GM12892 (cell line): ENCODE results near the gene TCIRG1.

Experiments
- POLR2A ChIP-seq: IDR thresholded peaks from 2 replicates; pipeline ENCODE4 v1.6.1; 2011; ENCODE audit warnings: low read depth, low read length, control low read depth
- POLR2AphosphoS5 ChIP-seq: IDR thresholded peaks from 2 replicates; pipeline ENCODE4 v1.6.1; 2011; ENCODE audit warnings: low read depth, low read length, control low read depth
- TAF1 ChIP-seq: IDR thresholded peaks from 2 replicates; pipeline ENCODE4 v1.6.1; 2011; ENCODE audit warnings: low read depth, mild to moderate bottlenecking, control low read depth, low read length, borderline replicate concordance

DNA sequence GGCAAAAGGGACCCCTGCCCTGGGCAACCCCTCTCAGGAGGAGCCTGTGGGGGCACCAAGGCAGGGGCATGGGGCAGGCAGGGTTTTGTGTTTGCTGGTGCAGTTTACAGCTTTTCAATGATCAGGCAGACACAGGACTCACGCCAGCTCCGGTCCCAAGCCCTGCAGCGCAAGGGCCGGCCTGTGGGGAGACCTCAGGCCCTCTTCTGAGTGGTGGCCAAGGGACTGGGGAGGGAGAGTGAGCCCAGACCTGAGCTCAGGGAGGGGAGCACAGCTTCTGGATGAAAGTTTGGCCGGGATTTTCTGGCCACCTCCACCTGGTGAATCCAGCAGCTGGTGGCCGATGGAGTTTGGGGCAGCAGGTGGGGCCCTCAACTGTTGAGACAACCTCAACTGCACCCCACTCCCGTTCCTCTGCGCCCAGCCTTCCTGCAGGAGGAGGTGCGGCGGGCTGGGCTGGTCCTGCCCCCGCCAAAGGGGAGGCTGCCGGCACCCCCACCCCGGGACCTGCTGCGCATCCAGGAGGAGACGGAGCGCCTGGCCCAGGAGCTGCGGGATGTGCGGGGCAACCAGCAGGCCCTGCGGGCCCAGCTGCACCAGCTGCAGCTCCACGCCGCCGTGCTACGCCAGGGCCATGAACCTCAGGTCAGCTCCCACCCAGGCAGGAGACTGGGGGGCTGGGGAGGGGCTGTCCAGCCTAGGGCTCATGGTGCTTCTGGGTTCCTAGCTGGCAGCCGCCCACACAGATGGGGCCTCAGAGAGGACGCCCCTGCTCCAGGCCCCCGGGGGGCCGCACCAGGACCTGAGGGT lies 3.6 kb downstream of the TCIRG1 start:
- no peak for TF ChIP-seq POLR2AphosphoS5
- no peak for TF ChIP-seq POLR2A
- no peak for TF ChIP-seq TAF1
